Uterus (tissue), 4 donors: ENCODE data around the gene PPP1R7. TPM values are rescaled to one million over a fixed set of nuclear protein-coding genes. Genes with fewer than 3 reads are reported as not detected.

Experiments
- DNase-seq, 2 donors: peaks; one replicate each; pipeline ENCODE4 v3.0.0-alpha.2; 2019 to 2020
- H3K27ac ChIP-seq, 2 donors: fragments of 200-600 bp; sonication (generic); 1 replicate in 1 of 2; 2 replicates in 1 of 2; pipeline ENCODE4 v1.5.1; 2016 to 2018
- H3K27me3 ChIP-seq, 2 donors: fragments of 200-600 bp; sonication (generic); one replicate each; pipeline ENCODE4 v1.5.1; 2018 to 2019; ENCODE audit warnings: control low read depth in 1 of 2
- H3K36me3 ChIP-seq, 2 donors: fragments of 200-600 bp; sonication (generic); one replicate each; pipeline ENCODE4 v1.5.1; 2019; ENCODE audit warnings: control low read depth in 1 of 2
- H3K4me1 ChIP-seq, 2 donors: fragments of 200-600 bp; sonication (generic); one replicate each; pipeline ENCODE4 v1.5.1; 2018 to 2019; ENCODE audit warnings: control low read depth in 1 of 2
- H3K4me3 ChIP-seq, 2 donors: fragments of 200-600 bp; sonication (generic); 1 replicate in 1 of 2; 2 replicates in 1 of 2; pipeline ENCODE4 v1.5.1; 2018 to 2019; ENCODE audit warnings: mild to moderate bottlenecking in 1 of 2
- H3K9me3 ChIP-seq, 2 donors: fragments of 200-600 bp; sonication (generic); one replicate each; pipeline ENCODE4 v1.5.1; 2019; ENCODE audit warnings: control low read depth in 1 of 2
- CTCF ChIP-seq, 4 experiments: fragments of 200-600 bp in 2 of 4; fragments of 450-650 bp in 2 of 4; sonication (generic) in 2 of 4; IDR thresholded peaks; one replicate each; pipeline ENCODE4 v1.5.1; 2016 to 2019; ENCODE audit warnings: antibody characterized with exemption in 4 of 4, mild to moderate bottlenecking in 2 of 4, moderate library complexity in 1 of 4
- POLR2A ChIP-seq, 2 donors: fragments of 450-650 bp; IDR thresholded peaks; one replicate each; pipeline ENCODE4 v1.6.1; 2016; ENCODE audit warnings: antibody characterized with exemption in 2 of 2, mild to moderate bottlenecking in 1 of 2, moderate library complexity in 1 of 2
- intact Hi-C: fragments of 100-400 bp; cut with DNase I; formaldehyde crosslinking; loops from one replicate; pipeline ENCODE4 v1.15.1; 2023; ENCODE audit warnings: low total_unique reads
- total RNA-seq, 4 donors: library from RNA; depleted of rRNA in 3 of 4; stranded (reverse); fragments of >200 nt in 3 of 4; gene quantifications; one replicate each; pipeline versions ENCODE4 v1.1.0 to v1.2.4, GENCODE V29; 2014 to 2023
- donor health status: DM: yes; HTN: yes; CAD: no.

Gene PPP1R7
- total RNA-seq, 4 donors from 2014 or later: 8.5 to 43.6 (median 30.0) TPM

- H3K9me3 ChIP-seq: no peaks in the 10 kb centered on the region
- intact Hi-C loops: no loop called here
- no peaks in the 10 kb centered on the region for H3K4me1 ChIP-seq
- no peaks in the 10 kb centered on the region for H3K27me3 ChIP-seq
- H3K36me3 ChIP-seq: no peaks in the 10 kb centered on the region
- no peak overlapping the region for H3K27ac ChIP-seq
- no peak overlapping the region for H3K4me3 ChIP-seq
- no peak for DNase-seq
- TF ChIP-seq POLR2A (IDR thresholded peaks at IDR 0.05) (no peak), CTCF (IDR thresholded peaks at IDR 0.05) (no peak)
Measured at GRCh38 chr2:241202681-241203080, 52.4 kb downstream of the PPP1R7 start.

- TF ChIP-seq CTCF (IDR thresholded peaks at IDR 0.05): no peak
- no peak for TF ChIP-seq POLR2A (IDR thresholded peaks at IDR 0.05)
- DNase-seq: no peak
- Histone ChIP-seq H3K9me3 (no peaks in the 10 kb centered on the region), H3K4me3 (no peak overlapping the region), H3K27ac (no peak overlapping the region), H3K27me3 (no peaks in the 10 kb centered on the region), H3K36me3 (no peaks in the 10 kb centered on the region), H3K4me1 (no peaks in the 10 kb centered on the region)
- intact Hi-C loops: no loop called here
Measured at GRCh38 chr2:241203218-241204009, 53.1 kb downstream of the PPP1R7 start.

- intact Hi-C loops: no loop called here
- Histone ChIP-seq H3K36me3 (no peaks in the 10 kb centered on the region), H3K27ac (no peak overlapping the region), H3K9me3 (no peaks in the 10 kb centered on the region), H3K4me1 (no peaks in the 10 kb centered on the region), H3K4me3 (no peak overlapping the region), H3K27me3 (no peaks in the 10 kb centered on the region)
- no peak for TF ChIP-seq CTCF (IDR thresholded peaks at IDR 0.05)
- no peak for TF ChIP-seq POLR2A (IDR thresholded peaks at IDR 0.05)
- no peak for DNase-seq
Measured at GRCh38 chr2:241204010-241204384, 53.7 kb downstream of the PPP1R7 start.

- DNase-seq: no peak
- Histone ChIP-seq H3K27ac (no peak overlapping the region), H3K4me1 (no peaks in the 10 kb centered on the region), H3K4me3 (no peak overlapping the region), H3K9me3 (no peaks in the 10 kb centered on the region), H3K27me3 (no peaks in the 10 kb centered on the region), H3K36me3 (no peaks in the 10 kb centered on the region)
- no peak for TF ChIP-seq POLR2A (IDR thresholded peaks at IDR 0.05)
- TF ChIP-seq CTCF (IDR thresholded peaks at IDR 0.05): no peak
- intact Hi-C loops: no loop called here
Measured at GRCh38 chr2:241204490-241204889, 54.2 kb downstream of the PPP1R7 start.

GRCh38 chr2:241205086-241205485 lies 54.8 kb downstream of the PPP1R7 start:
- no peak for DNase-seq
- intact Hi-C loops: no loop called here

More at GRCh38 chr2:241205086-241205485, 54.8 kb downstream of the PPP1R7 start:
- TF ChIP-seq CTCF (IDR thresholded peaks at IDR 0.05) (no peak), POLR2A (IDR thresholded peaks at IDR 0.05) (no peak)
- Histone ChIP-seq H3K36me3 (no peaks in the 10 kb centered on the region), H3K9me3 (no peaks in the 10 kb centered on the region), H3K4me1 (no peaks in the 10 kb centered on the region), H3K27ac (no peak overlapping the region), H3K27me3 (no peaks in the 10 kb centered on the region), H3K4me3 (no peak overlapping the region)
